ENCODE data around the gene CTNNA3. TPM values are rescaled to one million over a fixed set of nuclear protein-coding genes. Genes with fewer than 3 reads are reported as not detected.

The CTNNA3 gene
- polyA plus RNA-seq, 1 donor from 2014 or later, result 0.14 TPM

- no peaks in the 10 kb centered on the region for H3F3A ChIP-seq (ENCODE audit: insufficient read depth, low read length, poor library complexity, severe bottlenecking)
- no peaks in the 10 kb centered on the region for H4K20me1 ChIP-seq (ENCODE audit: insufficient read depth)
- H2AFZ ChIP-seq (ENCODE audit: low read depth, low read length), result no peak overlapping the region
- H3K4me2 ChIP-seq (ENCODE audit: low read length), result no peak overlapping the region
- no peaks in the 10 kb centered on the region for H3K36me3 ChIP-seq (ENCODE audit: insufficient read depth, low read length)
- H3K9me2 ChIP-seq (ENCODE audit: insufficient read depth, low read length), result no peaks in the 10 kb centered on the region
- no peak overlapping the region for H3K9ac ChIP-seq (ENCODE audit: low read length)
- H3K27me3 ChIP-seq (ENCODE audit: insufficient read depth, low read depth, low read length), result no peaks in the 10 kb centered on the region
- H3K27ac ChIP-seq (ENCODE audit: low read length), result no peak overlapping the region
- no peak overlapping the region for H3K4me3 ChIP-seq (ENCODE audit: low read length)
- no peaks in the 10 kb centered on the region for H3K9me3 ChIP-seq (ENCODE audit: low read length)
- no peaks in the 10 kb centered on the region for H3K79me2 ChIP-seq (replicated peaks; ENCODE audit: insufficient read depth, low read length)
- TF ChIP-seq RAD21 (conservative IDR thresholded peaks at IDR 0.05) (no peak), EZH2 (IDR thresholded peaks at IDR 0.05; ENCODE audit: borderline replicate concordance, insufficient read depth, low read length, poor library complexity, severe bottlenecking) (no peak), TAF1 (IDR thresholded peaks at IDR 0.05; ENCODE audit: low read depth) (no peak), POLR2AphosphoS5 (IDR thresholded peaks at IDR 0.05) (no peak), SMC3 (conservative IDR thresholded peaks at IDR 0.05; ENCODE audit: poor library complexity) (no peak), EP300 (conservative IDR thresholded peaks at IDR 0.05; ENCODE audit: poor library complexity, severe bottlenecking) (no peak), MXI1 (conservative IDR thresholded peaks at IDR 0.05; ENCODE audit: poor library complexity, severe bottlenecking) (no peak), CTCF (IDR thresholded peaks at IDR 0.05; ENCODE audit: poor library complexity, severe bottlenecking) (no peak), REST (IDR thresholded peaks at IDR 0.05; ENCODE audit: borderline replicate concordance) (no peak)
Measured at GRCh38 chr10:67629461-67629971, 66.5 kb downstream of the CTNNA3 start.

GRCh38 chr10:67622984-67623383, 73.0 kb downstream of the CTNNA3 start:
- H3K4me3 ChIP-seq (ENCODE audit: low read length), result no peak overlapping the region
- TF ChIP-seq MXI1 (conservative IDR thresholded peaks at IDR 0.05; ENCODE audit: poor library complexity, severe bottlenecking), result no peak
- TF ChIP-seq CTCF (IDR thresholded peaks at IDR 0.05; ENCODE audit: poor library complexity, severe bottlenecking), result no peak
- TF ChIP-seq SMC3 (conservative IDR thresholded peaks at IDR 0.05; ENCODE audit: poor library complexity), result no peak
- TF ChIP-seq TAF1 (IDR thresholded peaks at IDR 0.05; ENCODE audit: low read depth), result no peak
- TF ChIP-seq REST (IDR thresholded peaks at IDR 0.05; ENCODE audit: borderline replicate concordance), result no peak
- no peak for TF ChIP-seq EZH2 (IDR thresholded peaks at IDR 0.05; ENCODE audit: borderline replicate concordance, insufficient read depth, low read length, poor library complexity, severe bottlenecking)
- no peak for TF ChIP-seq POLR2AphosphoS5 (IDR thresholded peaks at IDR 0.05)
- no peak for TF ChIP-seq EP300 (conservative IDR thresholded peaks at IDR 0.05; ENCODE audit: poor library complexity, severe bottlenecking)
- no peak for TF ChIP-seq RAD21 (conservative IDR thresholded peaks at IDR 0.05)
- H3K9me3 ChIP-seq (ENCODE audit: low read length), result no peaks in the 10 kb centered on the region
- H3K9ac ChIP-seq (ENCODE audit: low read length), result no peak overlapping the region
- no peak overlapping the region for H2AFZ ChIP-seq (ENCODE audit: low read depth, low read length)
- H3K79me2 ChIP-seq (replicated peaks; ENCODE audit: insufficient read depth, low read length), result no peaks in the 10 kb centered on the region
- no peaks in the 10 kb centered on the region for H3K36me3 ChIP-seq (ENCODE audit: insufficient read depth, low read length)
- H3K27me3 ChIP-seq (ENCODE audit: insufficient read depth, low read depth, low read length), result no peaks in the 10 kb centered on the region
- H3K4me2 ChIP-seq (ENCODE audit: low read length), result no peak overlapping the region
- H3K27ac ChIP-seq (ENCODE audit: low read length), result no peak overlapping the region
- H4K20me1 ChIP-seq (ENCODE audit: insufficient read depth), result no peaks in the 10 kb centered on the region
- no peaks in the 10 kb centered on the region for H3F3A ChIP-seq (ENCODE audit: insufficient read depth, low read length, poor library complexity, severe bottlenecking)
- no peaks in the 10 kb centered on the region for H3K9me2 ChIP-seq (ENCODE audit: insufficient read depth, low read length)
